AG09319 (cell line): ENCODE data around the gene RER1.

Experiments used
- DNase-seq: peaks from one replicate; pipeline ENCODE4 v3.0.0-alpha.2; 2010; ENCODE audit warnings: low read depth; ENCODE audit errors: extremely low read depth
- CTCF ChIP-seq: IDR thresholded peaks from 2 replicates; pipeline ENCODE4 v1.5.1; 2011; ENCODE audit warnings: low read depth, mild to moderate bottlenecking, inconsistent platforms, low read length, moderate library complexity

RER1 gene

GRCh38 chr1:2351723-2352122, 39.9 kb upstream of the RER1 start:
- no peak for DNase-seq
- TF ChIP-seq CTCF, result no peak

GRCh38 chr1:2352341-2352896, 39.2 kb upstream of the RER1 start:
- no peak for TF ChIP-seq CTCF
- no peak for DNase-seq

GRCh38 chr1:2352897-2353550, 38.6 kb upstream of the RER1 start:
- no peak for DNase-seq
- TF ChIP-seq CTCF, result no peak

- no peak for DNase-seq
- TF ChIP-seq CTCF, result no peak
Measured at GRCh38 chr1:2353551-2354438, 37.8 kb upstream of the RER1 start.

- TF ChIP-seq CTCF, result no peak
- DNase-seq, result no peak
Measured at GRCh38 chr1:2354511-2355372, 36.9 kb upstream of the RER1 start.

- no peak for TF ChIP-seq CTCF
- no peak for DNase-seq
Measured at GRCh38 chr1:2355373-2356261, 36.0 kb upstream of the RER1 start.
